ENCODE measurements around the gene ABLIM1. TPM values are rescaled to one million over a fixed set of nuclear protein-coding genes. Genes with fewer than 3 reads are reported as not detected.

Gene ABLIM1
- total and polyA plus RNA-seq, 2 experiments from 2014 or later = 21.9 to 45.1 TPM

DNA sequence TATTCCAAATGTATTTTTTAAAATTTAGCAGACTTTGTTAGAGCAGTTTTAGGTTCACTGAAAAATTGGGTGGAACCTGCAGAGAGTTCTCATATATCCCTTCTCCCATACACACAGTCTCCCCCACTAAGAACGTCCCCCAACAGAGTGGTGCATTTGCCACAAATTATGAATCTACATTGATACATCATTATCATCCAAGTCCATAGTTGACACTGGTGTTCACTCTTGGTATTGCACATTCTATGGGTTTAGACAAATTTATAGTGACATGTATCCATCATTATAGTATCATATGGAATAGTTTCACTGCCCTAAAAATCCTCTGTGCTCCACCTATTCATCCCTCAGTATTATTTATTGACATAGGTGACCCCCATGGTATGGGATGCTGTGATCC, 156.4 kb downstream of the ABLIM1 start:
- Histone ChIP-seq H3K4me2 (no peak overlapping the region), H3K36me3 (ENCODE audit: insufficient read depth) (no peaks in the 10 kb centered on the region), H3K27ac (ENCODE audit: low read depth) (no peak overlapping the region), H2AFZ (no peak overlapping the region), H3K27me3 (ENCODE audit: insufficient read depth) (no peaks in the 10 kb centered on the region), H3K4me1 (ENCODE audit: insufficient read depth) (peaks cover 18% of the 10 kb centered on the region), H4K20me1 (replicated peaks; ENCODE audit: insufficient read depth) (0 out of 2 replicates have a peak, but pooled peaks cover 3% of the 10 kb centered on the region), H3F3A (replicated peaks; ENCODE audit: low read depth) (no peaks in the 10 kb centered on the region), H3K79me2 (replicated peaks; ENCODE audit: insufficient read depth) (peaks cover 15% of the 10 kb centered on the region), H3K9me2 (ENCODE audit: insufficient read depth) (no peaks in the 10 kb centered on the region), H3K4me3 (no peak overlapping the region)
- ATAC-seq (no peak), DNase-seq (ENCODE audit: low spot score) (no peak)
- Mint-ChIP-seq H3K4me3 (no peak overlapping the region), H3K36me3 (ENCODE audit: low read depth) (no peaks in the 10 kb centered on the region; the same call in 2 of the 3 replicates), H3K9me3 (no peaks in the 10 kb centered on the region), H3K4me1 (peaks cover 21% of the 10 kb centered on the region; the same call in 2 of the 3 replicates), H3K27ac (no peak overlapping the region), H3K27me3 (ENCODE audit: insufficient read depth, low read depth, poor library complexity) (no peaks in the 10 kb centered on the region)
- no peak for TF ChIP-seq CREB1 (CRISPR knock-in tag; IDR thresholded peaks at IDR 0.05; ENCODE audit: low read depth)
- TF ChIP-seq NANOG (IDR thresholded peaks at IDR 0.05; ENCODE audit: borderline replicate concordance) = no peak
- TF ChIP-seq, protein P1, sequence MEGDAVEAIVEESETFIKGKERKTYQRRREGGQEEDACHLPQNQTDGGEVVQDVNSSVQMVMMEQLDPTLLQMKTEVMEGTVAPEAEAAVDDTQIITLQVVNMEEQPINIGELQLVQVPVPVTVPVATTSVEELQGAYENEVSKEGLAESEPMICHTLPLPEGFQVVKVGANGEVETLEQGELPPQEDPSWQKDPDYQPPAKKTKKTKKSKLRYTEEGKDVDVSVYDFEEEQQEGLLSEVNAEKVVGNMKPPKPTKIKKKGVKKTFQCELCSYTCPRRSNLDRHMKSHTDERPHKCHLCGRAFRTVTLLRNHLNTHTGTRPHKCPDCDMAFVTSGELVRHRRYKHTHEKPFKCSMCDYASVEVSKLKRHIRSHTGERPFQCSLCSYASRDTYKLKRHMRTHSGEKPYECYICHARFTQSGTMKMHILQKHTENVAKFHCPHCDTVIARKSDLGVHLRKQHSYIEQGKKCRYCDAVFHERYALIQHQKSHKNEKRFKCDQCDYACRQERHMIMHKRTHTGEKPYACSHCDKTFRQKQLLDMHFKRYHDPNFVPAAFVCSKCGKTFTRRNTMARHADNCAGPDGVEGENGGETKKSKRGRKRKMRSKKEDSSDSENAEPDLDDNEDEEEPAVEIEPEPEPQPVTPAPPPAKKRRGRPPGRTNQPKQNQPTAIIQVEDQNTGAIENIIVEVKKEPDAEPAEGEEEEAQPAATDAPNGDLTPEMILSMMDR (conservative IDR thresholded peaks at IDR 0.05; ENCODE audit: low read depth in 2 of 2) = no peak
- TF ChIP-seq, protein P2, sequence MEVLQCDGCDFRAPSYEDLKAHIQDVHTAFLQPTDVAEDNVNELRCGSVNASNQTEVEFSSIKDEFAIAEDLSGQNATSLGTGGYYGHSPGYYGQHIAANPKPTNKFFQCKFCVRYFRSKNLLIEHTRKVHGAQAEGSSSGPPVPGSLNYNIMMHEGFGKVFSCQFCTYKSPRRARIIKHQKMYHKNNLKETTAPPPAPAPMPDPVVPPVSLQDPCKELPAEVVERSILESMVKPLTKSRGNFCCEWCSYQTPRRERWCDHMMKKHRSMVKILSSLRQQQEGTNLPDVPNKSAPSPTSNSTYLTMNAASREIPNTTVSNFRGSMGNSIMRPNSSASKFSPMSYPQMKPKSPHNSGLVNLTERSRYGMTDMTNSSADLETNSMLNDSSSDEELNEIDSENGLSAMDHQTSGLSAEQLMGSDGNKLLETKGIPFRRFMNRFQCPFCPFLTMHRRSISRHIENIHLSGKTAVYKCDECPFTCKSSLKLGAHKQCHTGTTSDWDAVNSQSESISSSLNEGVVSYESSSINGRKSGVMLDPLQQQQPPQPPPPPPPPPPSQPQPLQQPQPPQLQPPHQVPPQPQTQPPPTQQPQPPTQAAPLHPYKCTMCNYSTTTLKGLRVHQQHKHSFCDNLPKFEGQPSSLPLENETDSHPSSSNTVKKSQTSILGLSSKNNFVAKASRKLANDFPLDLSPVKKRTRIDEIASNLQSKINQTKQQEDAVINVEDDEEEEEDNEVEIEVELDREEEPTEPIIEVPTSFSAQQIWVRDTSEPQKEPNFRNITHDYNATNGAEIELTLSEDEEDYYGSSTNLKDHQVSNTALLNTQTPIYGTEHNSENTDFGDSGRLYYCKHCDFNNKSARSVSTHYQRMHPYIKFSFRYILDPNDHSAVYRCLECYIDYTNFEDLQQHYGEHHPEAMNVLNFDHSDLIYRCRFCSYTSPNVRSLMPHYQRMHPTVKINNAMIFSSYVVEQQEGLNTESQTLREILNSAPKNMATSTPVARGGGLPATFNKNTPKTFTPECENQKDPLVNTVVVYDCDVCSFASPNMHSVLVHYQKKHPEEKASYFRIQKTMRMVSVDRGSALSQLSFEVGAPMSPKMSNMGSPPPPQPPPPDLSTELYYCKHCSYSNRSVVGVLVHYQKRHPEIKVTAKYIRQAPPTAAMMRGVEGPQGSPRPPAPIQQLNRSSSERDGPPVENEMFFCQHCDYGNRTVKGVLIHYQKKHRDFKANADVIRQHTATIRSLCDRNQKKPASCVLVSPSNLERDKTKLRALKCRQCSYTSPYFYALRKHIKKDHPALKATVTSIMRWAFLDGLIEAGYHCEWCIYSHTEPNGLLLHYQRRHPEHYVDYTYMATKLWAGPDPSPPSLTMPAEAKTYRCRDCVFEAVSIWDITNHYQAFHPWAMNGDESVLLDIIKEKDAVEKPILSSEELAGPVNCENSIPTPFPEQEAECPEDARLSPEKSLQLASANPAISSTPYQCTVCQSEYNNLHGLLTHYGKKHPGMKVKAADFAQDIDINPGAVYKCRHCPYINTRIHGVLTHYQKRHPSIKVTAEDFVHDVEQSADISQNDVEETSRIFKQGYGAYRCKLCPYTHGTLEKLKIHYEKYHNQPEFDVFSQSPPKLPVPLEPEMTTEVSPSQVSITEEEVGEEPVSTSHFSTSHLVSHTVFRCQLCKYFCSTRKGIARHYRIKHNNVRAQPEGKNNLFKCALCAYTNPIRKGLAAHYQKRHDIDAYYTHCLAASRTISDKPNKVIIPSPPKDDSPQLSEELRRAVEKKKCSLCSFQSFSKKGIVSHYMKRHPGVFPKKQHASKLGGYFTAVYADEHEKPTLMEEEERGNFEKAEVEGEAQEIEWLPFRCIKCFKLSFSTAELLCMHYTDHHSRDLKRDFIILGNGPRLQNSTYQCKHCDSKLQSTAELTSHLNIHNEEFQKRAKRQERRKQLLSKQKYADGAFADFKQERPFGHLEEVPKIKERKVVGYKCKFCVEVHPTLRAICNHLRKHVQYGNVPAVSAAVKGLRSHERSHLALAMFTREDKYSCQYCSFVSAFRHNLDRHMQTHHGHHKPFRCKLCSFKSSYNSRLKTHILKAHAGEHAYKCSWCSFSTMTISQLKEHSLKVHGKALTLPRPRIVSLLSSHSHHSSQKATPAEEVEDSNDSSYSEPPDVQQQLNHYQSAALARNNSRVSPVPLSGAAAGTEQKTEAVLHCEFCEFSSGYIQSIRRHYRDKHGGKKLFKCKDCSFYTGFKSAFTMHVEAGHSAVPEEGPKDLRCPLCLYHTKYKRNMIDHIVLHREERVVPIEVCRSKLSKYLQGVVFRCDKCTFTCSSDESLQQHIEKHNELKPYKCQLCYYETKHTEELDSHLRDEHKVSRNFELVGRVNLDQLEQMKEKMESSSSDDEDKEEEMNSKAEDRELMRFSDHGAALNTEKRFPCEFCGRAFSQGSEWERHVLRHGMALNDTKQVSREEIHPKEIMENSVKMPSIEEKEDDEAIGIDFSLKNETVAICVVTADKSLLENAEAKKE (CRISPR knock-in tag; IDR thresholded peaks at IDR 0.05) = no peak
- no peak for TF ChIP-seq POLR2AphosphoS5 (IDR thresholded peaks at IDR 0.05; ENCODE audit: low read depth)
- no peak for TF ChIP-seq ZNF331 (CRISPR knock-in tag; IDR thresholded peaks at IDR 0.05; ENCODE audit: low read depth)
- TF ChIP-seq, protein P3, sequence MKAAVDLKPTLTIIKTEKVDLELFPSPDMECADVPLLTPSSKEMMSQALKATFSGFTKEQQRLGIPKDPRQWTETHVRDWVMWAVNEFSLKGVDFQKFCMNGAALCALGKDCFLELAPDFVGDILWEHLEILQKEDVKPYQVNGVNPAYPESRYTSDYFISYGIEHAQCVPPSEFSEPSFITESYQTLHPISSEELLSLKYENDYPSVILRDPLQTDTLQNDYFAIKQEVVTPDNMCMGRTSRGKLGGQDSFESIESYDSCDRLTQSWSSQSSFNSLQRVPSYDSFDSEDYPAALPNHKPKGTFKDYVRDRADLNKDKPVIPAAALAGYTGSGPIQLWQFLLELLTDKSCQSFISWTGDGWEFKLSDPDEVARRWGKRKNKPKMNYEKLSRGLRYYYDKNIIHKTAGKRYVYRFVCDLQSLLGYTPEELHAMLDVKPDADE (IDR thresholded peaks at IDR 0.05) = no peak
- TF ChIP-seq ZNF114 (CRISPR knock-in tag; IDR thresholded peaks at IDR 0.05) = no peak
- TF ChIP-seq, protein P4, sequence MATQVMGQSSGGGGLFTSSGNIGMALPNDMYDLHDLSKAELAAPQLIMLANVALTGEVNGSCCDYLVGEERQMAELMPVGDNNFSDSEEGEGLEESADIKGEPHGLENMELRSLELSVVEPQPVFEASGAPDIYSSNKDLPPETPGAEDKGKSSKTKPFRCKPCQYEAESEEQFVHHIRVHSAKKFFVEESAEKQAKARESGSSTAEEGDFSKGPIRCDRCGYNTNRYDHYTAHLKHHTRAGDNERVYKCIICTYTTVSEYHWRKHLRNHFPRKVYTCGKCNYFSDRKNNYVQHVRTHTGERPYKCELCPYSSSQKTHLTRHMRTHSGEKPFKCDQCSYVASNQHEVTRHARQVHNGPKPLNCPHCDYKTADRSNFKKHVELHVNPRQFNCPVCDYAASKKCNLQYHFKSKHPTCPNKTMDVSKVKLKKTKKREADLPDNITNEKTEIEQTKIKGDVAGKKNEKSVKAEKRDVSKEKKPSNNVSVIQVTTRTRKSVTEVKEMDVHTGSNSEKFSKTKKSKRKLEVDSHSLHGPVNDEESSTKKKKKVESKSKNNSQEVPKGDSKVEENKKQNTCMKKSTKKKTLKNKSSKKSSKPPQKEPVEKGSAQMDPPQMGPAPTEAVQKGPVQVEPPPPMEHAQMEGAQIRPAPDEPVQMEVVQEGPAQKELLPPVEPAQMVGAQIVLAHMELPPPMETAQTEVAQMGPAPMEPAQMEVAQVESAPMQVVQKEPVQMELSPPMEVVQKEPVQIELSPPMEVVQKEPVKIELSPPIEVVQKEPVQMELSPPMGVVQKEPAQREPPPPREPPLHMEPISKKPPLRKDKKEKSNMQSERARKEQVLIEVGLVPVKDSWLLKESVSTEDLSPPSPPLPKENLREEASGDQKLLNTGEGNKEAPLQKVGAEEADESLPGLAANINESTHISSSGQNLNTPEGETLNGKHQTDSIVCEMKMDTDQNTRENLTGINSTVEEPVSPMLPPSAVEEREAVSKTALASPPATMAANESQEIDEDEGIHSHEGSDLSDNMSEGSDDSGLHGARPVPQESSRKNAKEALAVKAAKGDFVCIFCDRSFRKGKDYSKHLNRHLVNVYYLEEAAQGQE (IDR thresholded peaks at IDR 0.05; ENCODE audit: unreplicated experiment) = no peak
- TF ChIP-seq EZH2phosphoT487 (IDR thresholded peaks at IDR 0.05; ENCODE audit: unreplicated experiment) = no peak
- no peak for TF ChIP-seq JUNB (IDR thresholded peaks at IDR 0.05; ENCODE audit: unreplicated experiment)
- no peak for TF ChIP-seq EZH2 (IDR thresholded peaks at IDR 0.05; ENCODE audit: low read depth, unreplicated experiment)
